OCI-LY7 (cell line): ENCODE measurements around the gene PACSIN2. TPM values are rescaled to one million over a fixed set of nuclear protein-coding genes. Genes with fewer than 3 reads are reported as not detected.

Experiments used
- BruUV-seq: library from RNA; stranded (reverse); fragments of 400-500 nt; replicated peaks from 2 replicates; lab custom pipeline; 2021; lab: Mats Ljungman, UMichigan
- CTCF ChIA-PET: fragments of 300-600 bp; sonication (Branson Sonifier 250); formaldehyde crosslinking; loops from one replicate; lab custom pipeline; 2022; ENCODE audit warnings: antibody characterized with exemption; ENCODE audit not compliant: unreplicated experiment; lab: Charles Lee
- POLR2A ChIA-PET: fragments of 300-600 bp; sonication (Branson Sonifier 250); formaldehyde crosslinking; loops from one replicate; lab custom pipeline; 2022; ENCODE audit warnings: antibody characterized with exemption; lab: Charles Lee
- DNase-seq: peaks from one replicate; pipeline ENCODE4 v3.0.0-alpha.2; 2015; ENCODE audit warnings: low spot score
- H2AFZ ChIP-seq: fragments of 200-600 bp; sonication (generic), shearing (Covaris generic); 2 replicates; pipeline ENCODE4 v1.6.1; 2014; ENCODE audit warnings: mild to moderate bottlenecking, antibody characterized with exemption, low read length, moderate library complexity
- H3K27ac ChIP-seq: fragments of 200-600 bp; sonication (generic); 2 replicates; pipeline ENCODE4 v1.5.1; 2014; ENCODE audit warnings: mixed run types, low read depth, mild to moderate bottlenecking, moderate library complexity, low read length, inconsistent platforms; ENCODE audit not compliant: poor library complexity, severe bottlenecking
- H3K36me3 ChIP-seq: fragments of 200-600 bp; sonication (generic); 2 replicates; pipeline ENCODE4 v1.6.1; 2014; ENCODE audit warnings: mild to moderate bottlenecking, antibody characterized with exemption, low read length, moderate library complexity, mixed read lengths; ENCODE audit not compliant: insufficient read depth
- H3K4me1 ChIP-seq: fragments of 200-600 bp; sonication (generic); 2 replicates; pipeline ENCODE4 v1.5.1; 2014; ENCODE audit warnings: mild to moderate bottlenecking, low read length; ENCODE audit not compliant: insufficient read depth, poor library complexity, severe bottlenecking
- H3K4me2 ChIP-seq: fragments of 200-600 bp; sonication (generic); 2 replicates; pipeline ENCODE4 v1.6.1; 2014; ENCODE audit warnings: mild to moderate bottlenecking, low read length
- H3K4me3 ChIP-seq: fragments of 200-600 bp; sonication (generic); 2 replicates; pipeline ENCODE4 v1.5.1; 2014; ENCODE audit warnings: mild to moderate bottlenecking, low read depth, low read length; ENCODE audit not compliant: poor library complexity, severe bottlenecking
- H3K79me2 ChIP-seq: fragments of 200-600 bp; sonication (generic); 2 replicates; pipeline ENCODE4 v1.6.1; 2016; ENCODE audit warnings: low read depth, mild to moderate bottlenecking, low read length, moderate library complexity, mixed read lengths; ENCODE audit not compliant: insufficient read depth
- H3K9me2 ChIP-seq: fragments of 200-600 bp; sonication (generic); 2 replicates; pipeline ENCODE4 v1.6.1; 2016; ENCODE audit warnings: mild to moderate bottlenecking, low read length, mixed read lengths; ENCODE audit not compliant: insufficient read depth
- H3K9me3 ChIP-seq: fragments of 200-600 bp; sonication (generic); 2 replicates; pipeline ENCODE4 v1.6.1; 2014; ENCODE audit warnings: mild to moderate bottlenecking, mixed run types, low read length, mixed read lengths
- H4K20me1 ChIP-seq: fragments of 200-600 bp; sonication (generic); 2 replicates; pipeline ENCODE4 v1.6.1; 2014; ENCODE audit warnings: mild to moderate bottlenecking, antibody characterized with exemption, low read length, moderate library complexity, mixed read lengths; ENCODE audit not compliant: insufficient read depth
- CTCF ChIP-seq: fragments of 200-600 bp; sonication (generic); conservative IDR thresholded peaks from 2 replicates; pipeline ENCODE4 v1.5.1; 2014; ENCODE audit warnings: mild to moderate bottlenecking, antibody characterized with exemption, low read length, moderate library complexity, mixed read lengths
- EZH2phosphoT487 ChIP-seq: fragments of 200-600 bp; sonication (generic); IDR thresholded peaks from 2 replicates; pipeline ENCODE4 v1.6.1; 2018; ENCODE audit warnings: low read depth, borderline replicate concordance, mild to moderate bottlenecking, mixed run types, antibody characterized with exemption, low read length, moderate library complexity, mixed read lengths
- intact Hi-C: fragments of 100-400 bp; cut with micrococcal nuclease; formaldehyde crosslinking; loops from one replicate; pipeline ENCODE4 v1.10.0; 2022; ENCODE audit not compliant: unreplicated experiment
- total RNA-seq, 2 experiments: library from RNA; depleted of rRNA in 1 of 2; stranded (reverse); fragments of >200 nt in 1 of 2; shearing (Covaris generic) in 1 of 2; gene quantifications; 2 replicates each; pipeline ENCODE4 v1.2.3, GENCODE V29; 2014 to 2022

The PACSIN2 gene
- total RNA-seq, 2 experiments from 2014 or later: 25.4 to 41.7 TPM

- intact Hi-C loops: no loop called here
- Histone ChIP-seq H3K79me2 (no peaks in the 10 kb centered on the region), H3K4me2 (no peak overlapping the region), H3K9me2 (no peaks in the 10 kb centered on the region), H3K27ac (no peak overlapping the region), H3K9me3 (no peaks in the 10 kb centered on the region), H2AFZ (no peak overlapping the region), H3K4me1 (no peaks in the 10 kb centered on the region), H4K20me1 (0 out of 2 replicates have a peak, but pooled peaks cover 4% of the 10 kb centered on the region), H3K4me3 (no peak overlapping the region), H3K36me3 (peaks cover 4% of the 10 kb centered on the region)
- POLR2A ChIA-PET: no interaction called here
- CTCF ChIA-PET: no interaction called here
- no TSS peak for BruUV-seq
- no peak for DNase-seq
- TF ChIP-seq EZH2phosphoT487: no peak
Observed at GRCh38 chr22:42969348-42969975, 45.5 kb downstream of the PACSIN2 start.

- intact Hi-C loops: no loop called here
- BruUV-seq: no TSS peak
- Histone ChIP-seq H3K36me3 (peaks cover 4% of the 10 kb centered on the region), H3K9me2 (no peaks in the 10 kb centered on the region), H3K4me3 (no peak overlapping the region), H4K20me1 (0 out of 2 replicates have a peak, but pooled peaks cover 4% of the 10 kb centered on the region), H3K27ac (no peak overlapping the region), H3K4me1 (no peaks in the 10 kb centered on the region), H3K79me2 (no peaks in the 10 kb centered on the region; the same call in 1 of the 2 replicates), H3K4me2 (no peak overlapping the region), H2AFZ (no peak overlapping the region), H3K9me3 (no peaks in the 10 kb centered on the region)
- TF ChIP-seq EZH2phosphoT487: no peak
- no peak for TF ChIP-seq CTCF
- ChIA-PET POLR2A (no interaction called here), CTCF (no interaction called here)
- DNase-seq: no peak
Observed at GRCh38 chr22:42967933-42968332, 47.0 kb downstream of the PACSIN2 start.

- no peak overlapping the region for H2AFZ ChIP-seq
- no TSS peak for BruUV-seq
- TF ChIP-seq CTCF: no peak
- TF ChIP-seq EZH2phosphoT487: no peak
- no peaks in the 10 kb centered on the region for H3K9me2 ChIP-seq
- no peaks in the 10 kb centered on the region; the same call in 1 of the 2 replicates for H3K79me2 ChIP-seq
- H3K4me3 ChIP-seq: no peak overlapping the region
- H4K20me1 ChIP-seq: peaks cover 4% of the 10 kb centered on the region; the same call in 1 of the 2 replicates
- H3K4me2 ChIP-seq: no peak overlapping the region
- H3K9me3 ChIP-seq: no peaks in the 10 kb centered on the region
- no peak overlapping the region for H3K27ac ChIP-seq
- DNase-seq: no peak
- intact Hi-C loops: no loop called here
- ChIA-PET CTCF (no interaction called here), POLR2A (no interaction called here)
- H3K36me3 ChIP-seq: peaks cover 4% of the 10 kb centered on the region
- H3K4me1 ChIP-seq: no peaks in the 10 kb centered on the region
Observed at GRCh38 chr22:42967005-42967404, 47.9 kb downstream of the PACSIN2 start.
